HG03432 (cell line): ENCODE data around the gene FBLIM1.

ENCODE experiments used
- ATAC-seq: cut with Tn5 transposase; IDR thresholded peaks from one replicate; pipeline ENCODE4 v1.9.1; 2021; ENCODE audit warnings: mild to moderate bottlenecking, moderate library complexity; ENCODE audit not compliant: unreplicated experiment

FBLIM1 gene

GRCh38 chr1:15730423-15730822, 28.2 kb upstream of the FBLIM1 start:
- ATAC-seq, result no peak

- no peak for ATAC-seq
These were observed 27.7 kb upstream of the FBLIM1 start for GRCh38 chr1:15730936-15731335.

DNA sequence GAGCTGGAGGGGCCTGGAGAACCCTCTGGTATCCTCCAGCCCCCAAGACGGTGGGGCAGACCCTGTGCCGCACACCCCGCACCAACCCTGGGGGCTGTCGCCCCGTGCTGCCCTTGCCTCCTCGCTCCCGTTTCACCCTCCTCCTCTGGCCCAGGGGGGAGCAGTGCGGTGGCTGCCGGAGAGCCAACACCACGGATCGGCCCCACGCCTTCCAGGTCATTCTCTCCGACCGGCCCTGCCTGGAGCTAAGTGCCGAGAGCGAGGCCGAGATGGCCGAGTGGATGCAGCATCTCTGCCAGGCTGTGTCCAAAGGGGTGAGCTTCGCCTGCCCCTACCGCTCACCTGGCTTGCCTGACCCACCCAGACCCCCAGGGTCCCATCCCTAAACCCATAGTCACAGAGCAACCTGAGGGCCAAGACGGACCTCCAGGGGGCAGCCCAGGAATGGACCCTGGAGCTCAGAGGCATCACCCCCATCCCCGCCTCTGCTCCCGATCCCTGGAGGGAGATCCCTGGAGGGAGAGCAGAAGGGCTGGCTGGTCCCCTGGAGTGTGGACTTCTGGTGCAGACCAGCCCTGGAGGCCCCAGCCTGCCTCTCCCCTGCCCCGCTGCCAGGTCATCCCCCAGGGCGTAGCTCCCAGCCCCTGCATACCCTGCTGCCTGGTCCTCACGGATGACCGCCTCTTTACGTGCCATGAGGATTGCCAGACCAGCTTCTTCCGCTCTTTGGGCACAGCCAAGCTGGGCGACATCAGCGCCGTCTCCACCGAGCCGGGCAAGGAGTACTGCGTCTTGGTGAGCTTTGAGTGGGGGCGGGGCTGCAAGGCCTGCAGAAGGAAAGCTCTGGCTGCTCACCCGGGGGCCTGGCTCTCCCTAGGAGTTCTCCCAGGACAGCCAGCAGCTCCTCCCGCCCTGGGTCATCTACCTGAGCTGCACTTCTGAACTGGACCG, 26.6 kb upstream of the FBLIM1 start:
- no peak for ATAC-seq

GRCh38 chr1:15732686-15733081, 25.9 kb upstream of the FBLIM1 start:
- ATAC-seq, result no peak

GRCh38 chr1:15733218-15733725, 25.3 kb upstream of the FBLIM1 start:
- ATAC-seq, result no peak

GRCh38 chr1:15733726-15734226, 24.8 kb upstream of the FBLIM1 start:
- no peak for ATAC-seq

DNA sequence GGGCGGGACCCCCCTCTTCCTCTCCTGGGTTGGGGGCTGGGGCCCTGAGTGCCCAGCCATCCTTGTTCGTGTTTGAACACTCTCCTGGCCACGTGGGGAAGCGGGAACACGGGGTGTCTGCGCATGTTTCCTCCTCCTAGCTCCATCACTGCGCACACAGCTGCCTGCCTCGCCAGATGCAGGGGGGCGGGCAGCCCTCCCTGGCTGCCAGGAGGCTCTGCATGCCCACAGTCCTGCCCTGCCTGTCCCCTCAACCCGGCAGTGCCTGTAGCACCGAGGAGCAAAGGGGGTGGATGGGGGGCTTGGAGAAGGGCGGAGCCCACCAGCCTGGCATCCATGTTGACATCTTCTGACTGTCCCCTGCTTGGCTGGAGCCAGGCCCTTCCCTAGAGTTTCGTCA, 24.3 kb upstream of the FBLIM1 start:
- no peak for ATAC-seq

GRCh38 chr1:15734901-15735300, 23.7 kb upstream of the FBLIM1 start:
- no peak for ATAC-seq

DNA sequence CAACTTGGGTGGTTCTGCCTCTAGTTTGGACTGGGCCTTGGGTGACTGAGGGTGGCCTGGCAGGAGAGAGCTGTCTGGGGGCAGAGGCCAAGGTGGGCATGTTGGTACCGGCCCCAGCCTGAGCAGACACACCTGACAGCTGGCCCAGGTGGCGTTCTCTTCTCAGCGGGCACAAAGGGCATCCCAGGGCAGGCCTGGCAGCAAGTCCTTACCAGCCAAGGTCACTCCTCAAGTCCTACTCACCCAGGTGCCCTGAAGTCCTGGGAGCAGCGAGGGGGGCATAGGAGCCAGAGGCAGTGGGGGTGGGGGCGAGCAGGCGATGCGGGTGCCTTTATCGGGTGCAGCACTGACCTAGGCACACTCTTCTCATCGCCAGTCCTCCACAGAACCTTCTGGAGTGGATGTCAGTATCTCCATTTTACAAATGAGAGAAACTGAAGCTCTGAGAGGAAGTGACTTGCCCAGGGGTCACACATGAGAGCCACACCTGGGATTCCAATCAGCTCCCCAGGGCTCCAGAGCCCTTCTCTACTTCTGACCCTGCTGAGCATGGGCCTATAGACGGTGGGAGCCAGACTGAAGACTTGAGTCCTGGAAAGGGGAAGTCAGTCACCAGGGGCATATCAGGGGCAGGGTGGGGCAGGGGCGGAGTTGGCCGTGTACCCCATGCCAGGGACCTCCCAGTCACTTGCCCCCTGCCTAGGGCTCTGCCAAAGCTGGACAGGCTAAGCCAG, 23.1 kb upstream of the FBLIM1 start:
- no peak for ATAC-seq

GRCh38 chr1:15736038-15736891, 22.3 kb upstream of the FBLIM1 start, which contains the start of gene SLC25A34:
SLC25A34 (plus strand) TSS chr1:15736258; CDS start chr1:15736486, 228 bp downstream.
- no peak for ATAC-seq

DNA sequence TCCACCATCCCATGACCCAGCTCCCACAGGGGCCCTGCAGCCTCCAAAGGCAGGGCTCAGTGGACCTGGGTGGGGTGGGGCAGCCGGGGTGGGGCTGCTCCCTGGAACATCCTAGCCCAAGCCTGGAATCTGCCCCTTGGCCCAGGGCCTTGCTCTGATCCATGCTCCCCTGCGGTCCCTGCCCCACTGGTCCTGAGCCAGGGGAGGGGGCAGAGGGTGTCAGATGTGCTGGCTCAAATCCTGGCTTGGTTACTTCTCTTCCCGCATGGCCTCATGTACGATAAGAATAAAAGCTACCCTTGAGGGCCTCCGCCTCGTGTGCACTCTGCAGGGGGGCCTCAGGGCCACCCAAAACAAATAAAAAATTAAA, 21.7 kb upstream of the FBLIM1 start:
- no peak for ATAC-seq

DNA sequence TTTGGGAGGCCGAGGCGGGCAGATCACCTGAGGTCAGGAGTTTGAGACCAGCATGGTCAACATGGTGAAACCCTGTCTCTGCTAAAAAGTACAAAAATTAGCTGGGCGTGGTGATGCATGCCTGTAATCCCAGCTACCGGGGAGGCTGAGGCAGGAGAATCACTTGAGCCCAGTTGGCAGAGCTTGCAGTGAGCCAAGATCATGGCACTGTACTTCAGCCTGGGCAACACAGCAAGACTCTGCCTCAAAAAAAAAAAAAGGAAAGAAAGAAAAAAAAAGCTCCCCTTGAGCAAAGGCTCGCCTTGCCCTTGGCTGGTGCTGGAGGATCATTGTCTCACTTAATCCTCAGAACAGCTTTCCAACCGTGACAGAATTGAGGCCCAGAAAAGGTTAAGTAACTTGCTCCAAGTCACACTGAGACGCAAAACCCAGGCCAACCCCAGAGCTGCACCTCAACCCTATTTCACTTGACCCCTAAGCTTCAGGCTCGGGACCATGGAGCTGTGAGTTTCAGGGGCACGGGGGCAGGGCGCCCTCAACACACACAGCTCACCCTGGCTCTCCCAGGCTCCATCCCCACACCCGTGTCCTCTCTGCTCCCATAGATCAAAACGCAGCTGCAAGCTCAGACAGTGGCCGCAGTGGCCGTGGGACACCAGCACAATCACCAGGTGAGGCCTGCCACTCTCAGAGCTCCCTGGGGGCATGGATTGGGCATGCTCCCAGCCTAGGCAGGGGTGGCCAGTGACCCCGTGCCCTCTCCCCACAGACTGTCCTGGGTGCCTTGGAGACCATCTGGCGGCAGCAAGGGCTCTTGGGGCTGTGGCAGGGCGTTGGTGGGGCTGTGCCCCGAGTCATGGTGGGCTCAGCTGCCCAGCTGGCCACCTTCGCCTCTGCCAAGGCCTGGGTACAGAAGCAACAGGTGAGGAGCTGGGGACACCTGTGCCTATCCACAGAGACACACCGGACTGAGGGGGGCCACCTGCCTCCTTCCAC, 21.0 kb upstream of the FBLIM1 start:
- ATAC-seq, result no peak

DNA sequence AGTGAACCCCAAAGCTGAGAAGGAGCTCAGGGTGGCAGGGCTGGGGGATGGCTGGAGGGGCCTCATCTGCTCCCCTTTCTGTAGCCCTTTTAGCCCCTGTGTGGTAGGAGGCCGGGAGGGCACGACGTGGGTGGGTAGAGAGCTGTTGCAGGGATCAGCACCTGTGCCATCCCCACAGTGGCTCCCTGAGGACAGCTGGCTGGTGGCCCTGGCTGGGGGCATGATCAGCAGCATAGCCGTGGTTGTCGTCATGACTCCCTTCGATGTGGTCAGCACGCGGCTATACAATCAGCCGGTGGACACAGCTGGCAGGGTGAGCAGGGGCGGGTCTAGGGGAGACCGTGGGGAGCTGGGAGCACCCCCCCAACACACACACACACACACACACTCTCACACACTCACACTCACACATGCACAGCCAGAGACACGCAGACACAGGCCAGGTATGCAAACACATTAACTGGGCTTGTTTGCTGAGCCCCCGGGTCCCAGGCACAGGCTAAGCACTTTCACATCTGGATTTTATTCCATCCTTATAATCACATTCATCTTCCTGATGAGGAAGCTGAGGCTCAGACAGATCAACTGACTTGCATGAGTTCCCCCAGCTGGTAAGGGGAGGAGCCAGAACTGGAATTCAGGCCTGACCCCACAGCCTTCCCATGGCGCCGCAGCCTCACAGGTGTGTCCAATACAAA, 20.0 kb upstream of the FBLIM1 start:
- ATAC-seq, result no peak

- ATAC-seq, result no peak
These were observed 19.3 kb upstream of the FBLIM1 start for GRCh38 chr1:15739259-15739658.

- no peak for ATAC-seq
These were observed 18.9 kb upstream of the FBLIM1 start for GRCh38 chr1:15739745-15740144.

DNA sequence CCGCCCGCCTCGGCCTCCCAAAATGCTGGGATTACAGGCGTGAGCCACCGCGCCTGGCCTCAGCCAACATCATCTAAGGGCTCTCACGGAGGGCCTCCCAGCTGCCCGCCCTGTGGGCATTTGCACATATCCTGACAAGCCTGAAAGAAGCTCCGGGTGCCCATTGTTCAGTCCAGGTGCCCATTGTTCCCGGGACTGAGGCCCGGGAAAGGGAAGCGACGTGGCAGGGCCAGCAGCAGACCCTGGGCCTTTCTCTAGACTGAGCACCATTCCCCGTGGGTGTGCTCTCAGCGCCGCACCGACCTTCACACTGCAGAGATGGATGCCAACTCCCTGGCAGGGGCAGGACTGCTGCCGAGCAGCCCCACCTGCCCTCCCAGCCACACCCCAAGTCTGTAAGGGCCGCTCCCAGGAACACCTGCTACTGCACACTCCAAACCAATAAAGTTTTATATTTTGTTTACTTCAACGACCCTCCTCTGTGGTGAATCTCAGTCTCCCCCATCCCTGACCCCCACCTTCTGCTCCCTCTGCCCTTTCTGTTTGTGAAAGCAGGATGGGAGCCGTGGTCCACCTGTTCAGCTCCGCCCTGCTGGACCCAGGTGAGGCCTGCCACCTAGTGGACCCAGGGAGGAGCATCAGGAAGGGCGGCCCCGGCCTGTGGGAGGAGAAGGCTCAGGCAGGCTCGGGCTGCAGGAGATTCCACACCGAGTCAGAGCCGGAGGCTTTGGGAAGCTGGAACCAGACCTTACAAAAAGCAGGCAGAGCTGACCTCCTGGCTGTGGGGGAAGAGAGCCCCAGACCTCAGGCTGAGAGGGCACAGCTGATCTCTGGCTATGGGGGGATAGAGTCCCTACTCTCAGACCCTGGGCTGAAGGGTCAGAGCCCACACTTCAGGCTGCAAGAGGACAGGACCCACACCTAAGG, 17.4 kb upstream of the FBLIM1 start:
- peak; percentile 60 for ATAC-seq

DNA sequence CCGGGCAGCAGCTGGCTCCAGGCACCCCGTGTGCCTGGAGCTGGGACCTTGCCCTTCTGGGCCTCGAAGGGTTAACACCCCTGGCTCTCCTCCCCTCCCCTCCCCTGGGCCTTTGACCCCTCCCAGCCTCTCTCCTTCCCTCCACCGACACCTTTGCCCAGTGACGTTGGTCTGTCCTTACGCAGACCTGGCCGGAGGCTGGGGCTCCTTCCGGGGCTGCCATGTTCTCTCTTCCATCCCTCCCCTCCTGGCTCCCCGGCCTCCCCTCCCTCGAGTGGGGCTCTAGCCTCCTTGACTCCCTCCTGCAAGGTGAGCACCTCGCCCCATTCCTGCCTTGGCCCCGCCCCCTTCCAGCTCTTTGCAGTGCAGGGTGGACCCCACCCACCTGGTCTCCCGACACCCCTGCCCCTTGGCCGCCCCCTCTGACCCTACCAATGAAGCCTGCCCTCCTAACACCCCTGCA, 16.2 kb upstream of the FBLIM1 start, which contains the start of gene TMEM82:
TSS of gene TMEM82 (plus strand) at position 161 of the 463 bp plus-strand sequence. CDS start at position 222, 61 bp downstream.
- ATAC-seq, result no peak
